Measurements from ENCODE around the gene EIF2S2.

- no peak for TF ChIP-seq CTCF (IDR thresholded peaks at IDR 0.05)
- no peak for TF ChIP-seq POLR2A (IDR thresholded peaks at IDR 0.05)
Measured at GRCh38 chr20:34105978-34106675, 5.9 kb downstream of the EIF2S2 start.
